T-helper 22 cell (primary cell): ENCODE measurements around the gene HEATR1.
"Not testable (repeated sequence)": the region's sequence is repeated elsewhere in the genome, so short reads cannot be mapped to it uniquely, and the experiment has no call there.

Experiments used
- DNase-seq: peaks from one replicate; pipeline ENCODE4 v3.0.0-alpha.2; 2020; ENCODE audit warnings: low read depth

Gene HEATR1, protein sequence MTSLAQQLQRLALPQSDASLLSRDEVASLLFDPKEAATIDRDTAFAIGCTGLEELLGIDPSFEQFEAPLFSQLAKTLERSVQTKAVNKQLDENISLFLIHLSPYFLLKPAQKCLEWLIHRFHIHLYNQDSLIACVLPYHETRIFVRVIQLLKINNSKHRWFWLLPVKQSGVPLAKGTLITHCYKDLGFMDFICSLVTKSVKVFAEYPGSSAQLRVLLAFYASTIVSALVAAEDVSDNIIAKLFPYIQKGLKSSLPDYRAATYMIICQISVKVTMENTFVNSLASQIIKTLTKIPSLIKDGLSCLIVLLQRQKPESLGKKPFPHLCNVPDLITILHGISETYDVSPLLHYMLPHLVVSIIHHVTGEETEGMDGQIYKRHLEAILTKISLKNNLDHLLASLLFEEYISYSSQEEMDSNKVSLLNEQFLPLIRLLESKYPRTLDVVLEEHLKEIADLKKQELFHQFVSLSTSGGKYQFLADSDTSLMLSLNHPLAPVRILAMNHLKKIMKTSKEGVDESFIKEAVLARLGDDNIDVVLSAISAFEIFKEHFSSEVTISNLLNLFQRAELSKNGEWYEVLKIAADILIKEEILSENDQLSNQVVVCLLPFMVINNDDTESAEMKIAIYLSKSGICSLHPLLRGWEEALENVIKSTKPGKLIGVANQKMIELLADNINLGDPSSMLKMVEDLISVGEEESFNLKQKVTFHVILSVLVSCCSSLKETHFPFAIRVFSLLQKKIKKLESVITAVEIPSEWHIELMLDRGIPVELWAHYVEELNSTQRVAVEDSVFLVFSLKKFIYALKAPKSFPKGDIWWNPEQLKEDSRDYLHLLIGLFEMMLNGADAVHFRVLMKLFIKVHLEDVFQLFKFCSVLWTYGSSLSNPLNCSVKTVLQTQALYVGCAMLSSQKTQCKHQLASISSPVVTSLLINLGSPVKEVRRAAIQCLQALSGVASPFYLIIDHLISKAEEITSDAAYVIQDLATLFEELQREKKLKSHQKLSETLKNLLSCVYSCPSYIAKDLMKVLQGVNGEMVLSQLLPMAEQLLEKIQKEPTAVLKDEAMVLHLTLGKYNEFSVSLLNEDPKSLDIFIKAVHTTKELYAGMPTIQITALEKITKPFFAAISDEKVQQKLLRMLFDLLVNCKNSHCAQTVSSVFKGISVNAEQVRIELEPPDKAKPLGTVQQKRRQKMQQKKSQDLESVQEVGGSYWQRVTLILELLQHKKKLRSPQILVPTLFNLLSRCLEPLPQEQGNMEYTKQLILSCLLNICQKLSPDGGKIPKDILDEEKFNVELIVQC (N-terminal part only)

DNA sequence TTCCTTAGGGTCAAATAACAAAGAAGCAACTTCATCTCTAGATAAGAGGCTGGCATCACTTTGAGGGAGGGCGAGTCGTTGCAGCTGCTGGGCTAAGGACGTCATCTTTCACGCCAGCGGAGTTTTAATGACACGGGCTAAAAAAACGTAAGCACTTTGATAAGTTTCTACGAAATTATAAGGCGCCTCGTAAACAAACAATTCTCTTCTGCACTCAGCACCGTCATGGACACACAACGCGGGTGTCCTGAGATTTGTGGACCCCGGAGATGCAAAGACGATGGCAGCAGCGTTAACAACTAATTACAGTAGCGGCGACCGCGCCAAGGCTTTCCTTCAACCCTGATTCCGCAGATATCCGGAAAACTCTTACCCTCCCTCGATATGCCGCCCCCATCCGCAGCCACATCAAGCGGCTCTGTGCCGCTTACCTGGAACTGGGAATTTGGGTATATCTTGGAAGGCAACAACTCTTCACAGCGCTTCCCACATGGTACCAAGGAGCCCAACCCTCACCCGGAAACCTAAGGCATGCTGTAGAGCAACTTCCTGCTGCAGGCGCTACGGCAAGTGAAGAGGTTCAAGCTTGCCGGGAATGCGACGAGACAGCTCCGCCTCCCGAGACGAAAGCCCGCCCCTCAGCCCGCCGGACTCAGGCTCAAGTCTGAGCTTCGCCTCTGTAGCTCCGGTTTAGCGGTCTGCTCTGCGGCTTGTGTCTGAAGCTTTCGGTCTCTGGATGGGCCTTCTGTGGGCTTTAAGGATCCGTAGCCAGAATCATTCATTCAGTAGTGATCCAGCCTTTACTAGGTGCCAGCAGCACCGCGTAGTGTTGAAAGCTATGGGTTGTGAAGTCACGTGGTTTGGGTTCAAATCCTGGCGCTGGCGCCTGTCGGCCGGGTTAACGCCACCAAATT is at the start of gene HEATR1:
Gene HEATR1, minus strand, starts transcription at position 526 of the 914 bp plus-strand sequence. Its CDS starts 421 bp downstream, at position 105.
- peak; percentile 72 for DNase-seq

DNA sequence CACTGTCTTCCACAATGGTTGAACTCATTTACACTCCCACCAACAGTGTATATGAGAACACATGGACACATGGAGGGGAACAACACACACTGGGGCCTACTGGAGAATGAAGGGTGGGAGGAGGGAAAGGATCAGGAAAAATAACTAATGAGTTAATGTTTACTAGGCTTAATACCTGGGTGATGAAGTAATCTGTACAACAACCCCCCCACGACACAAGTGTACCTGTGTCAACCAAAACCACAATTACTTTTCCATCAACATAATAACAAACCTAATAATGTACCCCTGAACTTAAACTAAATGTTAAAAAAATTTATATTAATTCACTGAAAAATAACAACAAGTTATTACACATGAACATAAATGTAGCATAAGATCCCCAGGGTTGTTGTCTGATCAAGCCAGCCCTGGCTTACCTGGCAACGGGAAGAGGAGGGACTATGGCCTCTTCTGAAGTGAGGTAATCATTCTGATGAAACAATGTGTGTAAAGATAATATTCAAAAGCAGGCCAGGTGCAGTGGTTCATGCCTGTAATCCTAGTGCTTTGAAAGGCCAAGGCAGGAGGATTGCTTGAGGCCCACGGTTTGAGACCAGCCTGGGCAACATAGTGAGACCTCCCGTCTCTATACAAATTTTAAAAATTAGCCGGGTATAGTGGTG is 40.8 kb upstream of the HEATR1 start:
- no peak for DNase-seq

GRCh38 chr1:236642763-236643162 is 38.4 kb upstream of the HEATR1 start:
- DNase-seq, result no peak

- no peak for DNase-seq
Measured at GRCh38 chr1:236639686-236640085, 35.4 kb upstream of the HEATR1 start.

GRCh38 chr1:236638945-236639344 is 34.6 kb upstream of the HEATR1 start:
- no peak for DNase-seq

DNA sequence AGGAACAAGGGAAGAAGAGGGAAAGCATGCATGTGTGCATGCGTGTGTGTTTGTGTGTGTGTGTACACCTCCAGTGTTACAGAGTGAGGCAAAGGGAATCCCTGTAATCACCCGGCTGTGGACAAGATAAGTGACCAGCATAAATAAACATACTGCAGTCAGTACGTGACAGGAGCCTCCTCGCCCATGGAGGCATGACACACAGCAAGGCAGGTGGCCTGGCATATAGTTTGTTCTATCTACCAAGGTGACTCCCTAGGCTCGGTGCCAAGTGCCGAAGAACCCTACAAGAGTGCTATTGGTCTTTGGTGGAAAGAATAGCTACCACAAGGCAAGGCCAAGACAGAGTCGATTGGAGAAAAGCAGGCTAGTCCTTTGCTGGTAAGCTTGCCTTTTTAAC is 31.7 kb upstream of the HEATR1 start:
- DNase-seq, result no peak

- no peak for DNase-seq
Measured at GRCh38 chr1:236627727-236628408, 23.6 kb upstream of the HEATR1 start.

GRCh38 chr1:236623371-236624166 is 19.3 kb upstream of the HEATR1 start:
- DNase-seq, result no peak

DNA sequence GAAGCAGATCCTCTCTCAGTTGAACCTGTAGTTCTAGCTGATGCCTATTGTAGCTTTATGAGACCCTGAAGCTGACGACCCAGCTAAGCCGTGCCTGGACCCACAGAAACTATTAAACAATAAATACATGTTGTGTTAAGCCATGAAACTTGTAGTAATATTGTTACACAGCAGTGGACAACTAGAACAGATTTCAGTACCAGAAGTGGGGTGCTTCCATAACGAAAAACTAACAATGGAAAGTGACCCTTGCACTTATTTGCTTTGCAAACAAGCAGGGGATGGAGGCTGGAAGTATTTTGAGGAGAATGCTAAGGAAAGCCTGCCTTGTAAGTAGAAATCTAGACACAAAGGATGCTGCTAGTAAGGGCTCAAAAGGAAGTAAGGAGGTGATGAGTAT is 18.1 kb upstream of the HEATR1 start:
- DNase-seq, result no peak

DNA sequence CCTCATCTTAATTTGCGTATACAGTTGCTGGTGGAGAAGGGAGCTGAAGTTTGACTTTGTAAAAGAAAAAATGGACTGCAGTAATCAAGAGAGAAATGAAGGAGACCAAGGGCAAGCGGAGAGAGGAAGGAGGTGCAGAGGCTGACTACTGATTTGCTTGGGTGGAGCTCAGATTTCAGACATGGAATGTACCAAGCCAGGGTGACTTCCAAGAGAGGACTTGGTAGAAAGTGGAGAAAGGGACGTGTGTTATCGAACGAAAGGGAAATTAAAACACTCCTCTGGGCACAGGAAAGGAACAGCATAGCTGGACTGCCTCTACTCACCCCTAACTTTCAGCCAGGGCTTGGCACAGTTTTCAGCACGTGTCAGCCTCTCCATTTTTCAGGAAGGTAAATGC is 15.1 kb upstream of the HEATR1 start:
- no peak for DNase-seq

GRCh38 chr1:236618507-236618906 is 14.2 kb upstream of the HEATR1 start:
- DNase-seq, result no peak

- DNase-seq, result no peak
Measured at GRCh38 chr1:236615399-236616148, 11.3 kb upstream of the HEATR1 start.

DNA sequence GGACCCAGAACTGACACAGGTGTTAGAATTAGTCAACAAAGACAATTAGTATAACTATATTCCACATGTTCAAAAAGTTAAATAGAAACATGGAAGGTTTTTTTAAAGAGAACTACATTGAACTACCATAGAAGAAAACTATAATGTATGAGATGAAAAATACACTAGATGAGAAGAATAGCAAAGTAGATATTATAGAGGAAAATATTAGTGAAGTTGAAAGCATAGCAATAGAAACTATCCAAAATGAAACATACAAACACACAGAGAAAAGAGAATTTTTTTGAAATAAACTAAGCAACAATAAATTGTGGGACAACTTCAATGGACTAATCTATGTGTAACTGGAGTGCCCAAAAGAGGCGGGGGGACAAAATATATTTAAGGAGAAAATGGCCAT is 8.0 kb upstream of the HEATR1 start:
- no peak for DNase-seq

DNA sequence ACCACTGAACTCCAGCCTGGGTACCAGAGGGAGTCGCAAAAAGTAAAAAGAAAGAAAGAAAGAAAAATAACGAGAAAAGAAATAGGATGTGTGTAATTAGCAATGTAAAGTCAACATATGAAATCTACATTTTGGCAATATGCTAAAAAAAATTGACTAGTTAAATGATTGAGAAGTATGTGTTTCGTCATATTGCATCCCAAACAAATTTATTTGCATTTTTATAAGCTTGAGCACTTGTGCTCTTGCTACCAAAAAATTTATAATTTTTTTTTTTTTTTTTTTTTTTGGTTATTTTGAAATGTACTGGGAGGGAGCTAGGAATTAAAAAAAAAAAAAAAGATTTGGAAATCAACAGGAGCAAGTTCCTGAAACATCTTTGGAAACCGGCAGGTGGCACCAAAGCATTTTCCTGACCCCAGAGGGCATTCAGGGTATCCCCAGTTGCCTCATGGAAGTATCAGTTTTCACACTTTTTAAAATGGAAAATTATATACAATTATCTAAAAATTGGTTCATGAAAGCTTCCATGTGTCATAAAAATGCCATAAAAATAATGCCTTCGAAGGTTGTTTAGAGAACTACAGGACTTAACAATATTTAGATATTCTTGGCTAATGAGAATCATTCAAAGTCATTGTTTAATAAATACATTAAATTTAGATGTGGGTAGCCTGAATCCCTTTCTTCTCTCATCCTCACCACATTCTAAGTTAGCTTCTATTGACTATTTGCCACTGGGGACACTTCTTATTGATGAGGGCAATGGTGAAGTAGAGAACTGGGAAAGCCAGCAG is 4.8 kb upstream of the HEATR1 start:
- DNase-seq, result no peak

- not testable (repeated sequence) for DNase-seq
Measured at GRCh38 chr1:236607597-236607996, 3.3 kb upstream of the HEATR1 start.

GRCh38 chr1:236604905-236605806 is 840 bp upstream of the HEATR1 start:
- DNase-seq, result no peak
